Measurements from ENCODE around the gene PLXNB3. TPM values are rescaled to one million over a fixed set of nuclear protein-coding genes. Genes with fewer than 3 reads are reported as not detected.

PLXNB3 gene
- polyA plus RNA-seq, 1 donor from 2014 or later, result 0.48 TPM

DNA sequence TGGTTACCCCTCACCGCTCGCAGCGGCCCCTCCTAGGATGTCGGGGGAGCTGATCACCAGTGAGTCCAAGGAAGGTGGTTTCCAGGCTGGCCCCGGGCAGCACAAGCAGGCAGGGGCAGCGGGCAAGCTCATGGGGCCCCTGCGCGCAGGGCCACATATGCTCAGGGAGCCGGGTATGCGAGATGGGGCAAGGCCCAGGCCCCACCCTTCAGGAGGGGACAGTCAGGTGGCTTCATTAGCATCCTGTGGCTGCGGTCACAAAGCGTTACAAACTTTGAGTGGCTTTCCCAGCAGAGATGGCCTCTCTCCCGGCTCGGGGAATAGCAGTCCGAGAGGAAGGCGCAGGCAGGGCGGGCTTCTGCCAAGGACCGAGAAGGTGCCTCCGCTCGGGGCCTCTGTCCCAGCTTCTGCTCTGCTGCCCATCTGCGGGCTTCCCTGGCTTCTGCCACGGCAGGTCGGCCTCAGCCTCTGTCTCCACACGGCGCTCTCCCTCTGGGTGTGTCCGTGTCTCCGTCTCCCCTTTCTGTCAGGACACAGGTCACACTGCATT is 25.9 kb upstream of the PLXNB3 start:
- no peak overlapping the region for H2AFZ ChIP-seq (ENCODE audit: low read depth, low read length)
- no peaks in the 10 kb centered on the region for H3K36me3 ChIP-seq (ENCODE audit: insufficient read depth, low read length)
- H3K9ac ChIP-seq (ENCODE audit: low read length), result no peak overlapping the region
- H3K9me3 ChIP-seq (ENCODE audit: low read length), result no peaks in the 10 kb centered on the region
- no peaks in the 10 kb centered on the region for H3K27me3 ChIP-seq (ENCODE audit: insufficient read depth, low read depth, low read length)
- no peak overlapping the region for H3K4me2 ChIP-seq (ENCODE audit: low read length)
- no peak for TF ChIP-seq TAF1 (IDR thresholded peaks at IDR 0.05; ENCODE audit: low read depth)
- TF ChIP-seq MXI1 (conservative IDR thresholded peaks at IDR 0.05; ENCODE audit: poor library complexity, severe bottlenecking), result no peak
- TF ChIP-seq EZH2 (IDR thresholded peaks at IDR 0.05; ENCODE audit: borderline replicate concordance, insufficient read depth, low read length, poor library complexity, severe bottlenecking), result no peak
- TF ChIP-seq CTCF (IDR thresholded peaks at IDR 0.05; ENCODE audit: poor library complexity, severe bottlenecking), result no peak
- TF ChIP-seq EP300 (conservative IDR thresholded peaks at IDR 0.05; ENCODE audit: poor library complexity, severe bottlenecking), result no peak
- no peak for TF ChIP-seq RAD21 (conservative IDR thresholded peaks at IDR 0.05)
- no peak for TF ChIP-seq SMC3 (conservative IDR thresholded peaks at IDR 0.05; ENCODE audit: poor library complexity)
- TF ChIP-seq REST (IDR thresholded peaks at IDR 0.05; ENCODE audit: borderline replicate concordance), result no peak
- no peak for TF ChIP-seq POLR2AphosphoS5 (IDR thresholded peaks at IDR 0.05)
- H3K27ac ChIP-seq (ENCODE audit: low read length), result no peak overlapping the region
- H4K20me1 ChIP-seq (ENCODE audit: insufficient read depth), result no peaks in the 10 kb centered on the region
- no peaks in the 10 kb centered on the region for H3K9me2 ChIP-seq (ENCODE audit: insufficient read depth, low read length)
- no peak overlapping the region for H3K4me3 ChIP-seq (ENCODE audit: low read length)
- H3K79me2 ChIP-seq (replicated peaks; ENCODE audit: insufficient read depth, low read length), result no peaks in the 10 kb centered on the region
- H3F3A ChIP-seq (ENCODE audit: insufficient read depth, low read length, poor library complexity, severe bottlenecking), result no peaks in the 10 kb centered on the region

GRCh38 chrX:153739754-153740486 is 24.1 kb upstream of the PLXNB3 start:
- H4K20me1 ChIP-seq (ENCODE audit: insufficient read depth), result no peaks in the 10 kb centered on the region
- no peak overlapping the region for H3K9ac ChIP-seq (ENCODE audit: low read length)
- no peaks in the 10 kb centered on the region for H3K27me3 ChIP-seq (ENCODE audit: insufficient read depth, low read depth, low read length)
- no peaks in the 10 kb centered on the region for H3F3A ChIP-seq (ENCODE audit: insufficient read depth, low read length, poor library complexity, severe bottlenecking)
- no peak overlapping the region for H3K4me3 ChIP-seq (ENCODE audit: low read length)
- TF ChIP-seq RAD21 (conservative IDR thresholded peaks at IDR 0.05) (no peak), EZH2 (IDR thresholded peaks at IDR 0.05; ENCODE audit: borderline replicate concordance, insufficient read depth, low read length, poor library complexity, severe bottlenecking) (no peak), REST (IDR thresholded peaks at IDR 0.05; ENCODE audit: borderline replicate concordance) (no peak), POLR2AphosphoS5 (IDR thresholded peaks at IDR 0.05) (no peak)
- no peak overlapping the region for H2AFZ ChIP-seq (ENCODE audit: low read depth, low read length)
- no peaks in the 10 kb centered on the region for H3K9me2 ChIP-seq (ENCODE audit: insufficient read depth, low read length)
- no peak overlapping the region for H3K4me2 ChIP-seq (ENCODE audit: low read length)
- no peaks in the 10 kb centered on the region for H3K9me3 ChIP-seq (ENCODE audit: low read length)
- no peaks in the 10 kb centered on the region for H3K36me3 ChIP-seq (ENCODE audit: insufficient read depth, low read length)
- H3K79me2 ChIP-seq (replicated peaks; ENCODE audit: insufficient read depth, low read length), result no peaks in the 10 kb centered on the region
- H3K27ac ChIP-seq (ENCODE audit: low read length), result no peak overlapping the region

Measured in neural cell (in vitro differentiated cells).